Ecto neural progenitor cell (in vitro differentiated cells): ENCODE results near the gene ZNF423.

ENCODE experiments used
- DNase-seq: peaks from one replicate; pipeline ENCODE4 v3.0.0-alpha.2; 2018; ENCODE audit warnings: low spot score

ZNF423 gene

GRCh38 chr16:49622421-49623402 lies 233.2 kb downstream of the ZNF423 start:
- DNase-seq, result peak; percentile 32

GRCh38 chr16:49622084-49622390 lies 233.9 kb downstream of the ZNF423 start:
- peak; percentile 13 for DNase-seq

DNA sequence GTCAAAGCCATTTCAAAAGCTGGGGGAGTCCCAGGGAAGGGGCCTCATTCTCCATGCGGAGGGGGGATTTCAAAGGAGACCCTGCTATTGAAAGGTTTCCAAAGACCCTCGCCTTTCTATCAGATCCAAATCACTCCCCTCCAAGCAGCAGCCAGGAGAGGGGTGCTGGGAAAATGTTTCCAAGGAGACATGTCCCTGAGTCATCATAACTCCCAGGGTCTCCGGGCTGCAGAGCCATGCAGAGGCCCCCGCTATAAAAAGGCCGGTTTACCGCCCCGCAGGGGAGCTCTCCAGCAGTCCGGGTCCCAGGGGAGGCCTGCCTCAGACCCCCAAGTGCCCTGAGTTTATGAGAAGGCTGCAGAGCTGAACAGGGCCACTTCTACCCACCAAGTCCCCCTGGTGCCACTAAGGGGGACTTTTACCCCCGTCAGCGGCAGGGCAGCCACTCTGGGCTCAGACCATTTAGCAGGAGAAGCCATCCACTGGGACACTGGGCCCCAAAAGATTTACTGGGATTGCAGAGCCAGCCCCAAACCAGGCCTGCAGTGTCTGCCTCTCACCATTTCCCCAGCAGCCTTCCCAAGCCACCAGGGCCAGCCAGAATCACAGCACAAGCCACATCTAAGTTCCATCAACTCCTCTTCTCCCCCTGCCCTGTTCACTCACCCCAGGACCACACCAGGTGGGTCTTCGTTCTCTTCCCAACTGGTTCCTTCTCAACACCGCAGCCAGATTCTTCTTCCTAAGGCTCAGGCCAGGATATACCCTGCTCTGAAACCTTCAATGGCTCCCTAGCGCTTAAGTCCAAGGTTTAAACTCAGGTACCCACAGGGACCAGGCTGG lies 234.4 kb downstream of the ZNF423 start:
- DNase-seq, result peak; percentile 44

GRCh38 chr16:49620869-49621240 lies 235.1 kb downstream of the ZNF423 start:
- no peak for DNase-seq

DNA sequence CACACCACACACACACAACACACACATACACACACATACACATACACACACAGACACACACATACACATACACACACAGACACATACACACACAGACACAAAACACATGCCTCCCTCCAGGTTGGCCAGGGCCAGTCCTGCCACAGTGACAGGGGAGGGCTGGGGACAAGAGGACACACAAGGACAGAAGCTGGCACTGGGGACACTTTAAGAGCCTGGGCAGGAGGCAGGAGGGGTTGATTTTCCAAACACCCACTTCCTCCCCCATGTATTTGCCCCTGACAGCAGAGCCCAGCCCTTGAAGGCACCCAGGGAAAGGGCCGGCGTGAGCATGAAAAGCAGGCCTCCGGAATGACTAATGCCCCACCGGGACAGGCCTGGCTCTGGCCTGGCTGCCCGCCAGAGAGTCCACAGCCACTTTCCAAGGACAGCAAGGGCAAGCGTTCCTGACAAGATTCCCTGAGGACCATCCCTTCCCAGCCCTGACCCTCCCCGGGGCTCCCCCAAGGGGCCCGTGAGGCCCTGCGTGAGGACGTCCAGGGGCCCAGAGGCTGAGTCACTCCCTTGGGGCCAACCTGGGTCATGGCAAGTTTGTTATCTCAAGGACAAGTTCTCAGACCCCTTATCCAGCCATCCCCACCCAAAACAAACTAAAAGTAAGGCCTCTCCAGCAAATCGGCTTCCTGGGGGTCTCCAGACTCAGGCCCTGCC lies 235.6 kb downstream of the ZNF423 start:
- DNase-seq, result peak; percentile 38

- no peak for DNase-seq
Measured at GRCh38 chr16:49619811-49620157, 236.1 kb downstream of the ZNF423 start.

- peak; percentile 3 for DNase-seq
Measured at GRCh38 chr16:49618955-49619354, 237.0 kb downstream of the ZNF423 start.

- peak; percentile 29 for DNase-seq
Measured at GRCh38 chr16:49617710-49618330, 238.1 kb downstream of the ZNF423 start.

- DNase-seq, result peak; percentile 34
Measured at GRCh38 chr16:49617016-49617629, 238.8 kb downstream of the ZNF423 start.

DNA sequence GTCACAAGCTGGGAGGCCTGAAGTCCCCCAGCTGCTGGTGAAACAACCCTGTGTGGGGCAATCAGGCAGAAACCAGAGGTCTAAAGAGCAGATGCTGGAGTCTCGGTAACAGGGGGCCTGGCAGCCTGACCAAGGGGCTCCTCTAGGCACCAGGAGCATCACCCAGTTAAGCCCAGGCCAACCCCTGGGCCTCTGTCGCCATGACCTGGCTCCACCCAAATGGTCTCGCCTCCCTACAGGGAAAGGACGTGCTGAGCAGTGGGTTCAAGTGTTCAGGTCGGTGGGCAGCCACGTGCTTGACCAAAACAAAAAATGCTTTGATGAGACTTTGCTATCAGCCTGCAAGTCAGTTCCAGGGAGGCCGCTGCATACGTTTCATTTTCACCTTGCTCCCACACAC lies 240.3 kb downstream of the ZNF423 start:
- DNase-seq, result peak; percentile 35

DNA sequence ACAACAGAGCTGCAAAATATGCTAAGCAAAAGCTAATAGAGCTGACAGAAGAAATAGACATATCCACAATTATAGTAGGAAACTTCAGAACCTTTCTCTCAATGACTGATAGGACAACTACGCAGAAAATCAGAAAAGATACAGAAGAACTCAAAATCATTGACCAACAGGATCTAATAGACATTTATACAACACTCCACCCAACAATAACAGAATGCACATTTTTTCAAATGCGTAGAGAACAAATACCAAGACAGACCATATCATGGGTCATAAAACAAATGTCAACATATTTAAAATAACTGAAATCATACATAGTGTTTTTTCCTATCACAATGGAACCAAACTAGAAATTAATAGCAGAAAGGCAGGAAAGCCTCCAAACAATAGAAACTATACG lies 244.9 kb downstream of the ZNF423 start:
- no peak for DNase-seq

DNA sequence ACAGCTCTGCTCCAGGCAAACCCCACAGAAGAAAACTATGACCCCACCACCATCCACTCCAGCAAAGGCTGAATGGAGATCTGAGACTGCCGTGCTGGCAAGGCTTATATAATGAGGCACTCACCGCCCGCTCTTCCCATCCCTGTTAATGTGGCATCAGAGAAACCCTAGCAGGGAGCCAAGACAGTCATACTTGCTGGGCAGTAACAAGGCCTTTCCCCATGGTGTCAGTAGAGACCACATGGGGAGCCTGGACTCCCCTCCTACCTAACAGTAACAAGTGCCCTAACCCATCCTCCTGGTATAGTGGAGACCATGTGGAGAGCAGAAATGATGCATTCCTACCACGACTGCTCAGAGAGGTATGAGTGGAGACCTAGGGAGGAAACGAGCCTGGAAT lies 247.1 kb downstream of the ZNF423 start:
- DNase-seq, result peak; percentile 47

DNA sequence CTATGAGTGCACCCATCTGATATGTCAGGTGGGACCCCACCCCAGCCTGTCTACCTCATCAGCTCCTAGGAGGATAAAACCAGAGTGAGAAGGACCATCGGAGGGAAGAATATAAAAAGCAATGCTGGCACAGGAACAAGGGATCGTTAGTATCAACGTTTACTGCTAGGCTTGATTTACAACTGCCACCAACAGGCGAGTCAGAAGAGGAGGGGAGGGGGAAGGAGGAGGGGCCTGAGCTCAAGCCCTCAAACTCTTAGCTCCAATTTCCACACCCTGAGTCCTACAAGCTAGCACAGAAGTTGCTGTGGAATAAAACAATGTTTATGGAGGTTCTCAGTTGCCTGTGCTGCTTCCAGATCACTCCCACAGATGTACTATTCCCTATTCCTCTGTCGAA lies 247.8 kb downstream of the ZNF423 start:
- DNase-seq, result peak; percentile 46

DNA sequence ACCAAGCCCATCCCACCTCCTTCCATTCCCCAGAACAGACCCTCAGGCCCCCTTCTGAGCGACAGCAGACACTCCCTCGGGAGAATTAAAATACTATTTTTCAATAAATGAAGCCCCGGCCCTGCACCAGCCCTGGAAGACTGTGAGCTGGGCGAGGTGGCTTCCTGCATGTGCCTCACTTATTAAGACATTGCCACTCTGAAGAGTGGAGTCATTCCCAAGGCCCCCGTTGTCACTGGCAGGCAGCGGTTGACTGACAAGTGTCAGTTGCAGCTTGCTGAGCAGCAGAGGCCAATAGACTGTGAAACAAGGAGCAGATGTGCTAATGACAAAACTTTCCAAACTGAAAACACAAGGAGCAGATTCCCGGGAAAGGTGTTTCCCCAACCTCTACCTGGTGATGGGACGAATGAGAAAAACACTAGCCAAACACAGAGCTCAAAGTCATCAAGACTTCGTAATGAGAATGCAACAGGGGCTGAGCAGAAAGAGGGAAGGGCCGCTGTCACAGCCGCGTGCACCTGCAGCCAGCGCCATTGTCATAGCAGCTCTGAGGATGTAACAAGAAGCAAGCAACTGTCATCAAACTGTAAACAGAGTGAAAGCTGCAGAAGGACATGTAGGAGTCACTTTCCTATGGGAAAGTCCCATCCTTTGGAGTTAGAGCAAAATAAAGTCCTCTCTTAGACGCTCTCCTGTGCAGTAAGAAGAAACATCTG lies 250.2 kb downstream of the ZNF423 start:
- peak; percentile 32 for DNase-seq

DNA sequence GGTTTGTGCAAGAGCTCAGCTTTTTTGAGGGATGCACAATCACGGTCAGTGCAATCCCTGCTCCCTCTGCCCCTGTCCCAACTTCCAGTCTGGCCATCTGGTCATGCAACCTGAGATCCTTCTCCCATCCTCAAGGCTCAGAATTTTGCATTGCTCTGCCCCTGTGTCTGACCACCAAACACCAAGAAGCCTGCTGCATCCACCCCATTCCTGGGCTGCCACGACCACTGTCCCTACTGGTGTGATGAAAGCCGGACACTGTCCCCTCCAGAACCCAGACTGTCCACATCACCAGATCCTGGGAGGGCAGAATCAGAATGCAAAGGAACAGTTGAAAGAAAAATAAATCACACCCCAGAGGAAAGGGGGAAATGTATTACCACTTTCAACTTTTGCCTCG lies 251.3 kb downstream of the ZNF423 start:
- peak; percentile 34 for DNase-seq

DNA sequence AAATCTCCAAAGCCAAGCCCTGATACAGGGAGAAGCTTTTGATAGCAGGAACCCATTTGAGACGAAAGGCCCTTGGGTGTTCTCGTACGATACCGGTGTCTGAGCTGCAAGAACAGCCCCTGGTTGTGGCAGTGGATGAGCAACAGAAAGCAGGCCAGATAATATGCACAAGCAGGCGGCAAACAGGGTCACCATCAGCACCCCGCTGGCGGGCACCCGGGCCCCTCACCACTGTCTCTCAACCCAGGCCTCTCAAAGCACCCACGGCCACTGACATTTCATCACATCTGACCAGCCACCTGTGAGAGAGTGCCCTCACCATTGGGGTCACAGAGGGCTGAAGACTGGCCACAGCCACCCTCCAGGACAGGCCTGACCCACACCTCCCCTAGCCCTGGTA lies 252.0 kb downstream of the ZNF423 start:
- peak; percentile 30 for DNase-seq

GRCh38 chr16:49602976-49603310 lies 253.0 kb downstream of the ZNF423 start:
- no peak for DNase-seq

DNA sequence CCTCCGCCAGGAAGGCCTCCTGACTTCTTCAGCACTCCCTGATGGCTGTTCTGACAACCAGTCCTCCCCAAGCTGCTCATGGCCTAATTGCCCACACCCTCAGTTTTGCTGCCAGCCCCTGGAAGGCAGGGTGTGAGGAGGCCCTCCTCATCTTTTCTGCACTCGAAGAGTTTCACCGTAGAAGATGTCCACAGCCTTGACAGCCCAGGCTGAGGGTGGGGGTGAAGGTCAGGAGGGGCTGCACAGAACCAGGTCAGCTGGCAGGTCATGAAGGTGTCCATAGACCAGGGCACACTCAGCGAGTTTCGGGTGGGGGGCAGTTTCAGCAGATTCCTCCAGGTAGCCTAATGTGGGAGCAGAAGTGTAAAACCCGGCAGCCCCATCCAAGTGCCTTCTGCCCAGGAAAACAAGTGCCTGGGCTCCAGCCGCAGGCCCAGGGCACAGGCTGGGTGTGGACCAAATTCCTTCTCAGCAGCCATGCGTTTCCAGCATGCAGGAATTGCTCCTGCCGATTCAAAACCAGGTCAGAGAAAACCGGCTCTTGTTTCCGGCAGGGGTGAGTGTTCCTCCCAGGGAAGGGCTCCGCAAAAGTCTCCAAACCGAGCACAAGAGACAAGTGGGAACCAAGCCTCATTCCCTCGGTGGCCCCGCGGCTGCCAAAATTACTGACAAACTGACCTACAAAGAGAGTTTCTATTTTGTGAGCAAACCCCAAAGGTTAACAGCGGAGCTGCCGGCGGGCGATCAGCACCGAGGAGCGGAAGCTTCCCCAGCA lies 253.5 kb downstream of the ZNF423 start:
- DNase-seq, result peak; percentile 50

DNA sequence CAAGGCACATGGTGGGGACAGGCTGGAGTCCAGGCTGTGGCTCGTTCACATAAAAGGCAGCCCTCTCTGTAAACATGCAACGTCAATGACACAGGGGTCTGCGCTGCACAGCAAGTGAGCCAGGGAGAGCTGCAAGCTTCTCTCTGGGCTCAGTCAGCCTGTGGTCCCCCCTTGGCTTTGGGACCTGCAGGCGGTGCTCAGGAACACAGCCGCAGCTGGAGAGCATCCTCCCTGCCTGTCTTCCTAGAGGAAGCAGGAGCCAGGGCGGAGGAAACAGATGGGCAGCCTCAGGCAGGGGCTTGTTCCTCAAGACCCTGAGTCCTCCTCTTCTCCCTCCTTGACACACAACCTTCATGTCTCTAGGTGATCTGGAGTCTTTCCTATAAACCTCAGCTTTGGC lies 254.3 kb downstream of the ZNF423 start:
- DNase-seq, result peak; percentile 29

- DNase-seq, result peak; percentile 19
Measured at GRCh38 chr16:49600976-49601375, 254.9 kb downstream of the ZNF423 start.
